Measurements from ENCODE around the gene TOB2.
A peak's percentile ranks its signal among the peaks of the same experiment; 100 is the strongest.
"Not testable (repeated sequence)": the region's sequence is repeated elsewhere in the genome, so short reads cannot be mapped to it uniquely, and the experiment has no call there.

TOB2 gene

DNA sequence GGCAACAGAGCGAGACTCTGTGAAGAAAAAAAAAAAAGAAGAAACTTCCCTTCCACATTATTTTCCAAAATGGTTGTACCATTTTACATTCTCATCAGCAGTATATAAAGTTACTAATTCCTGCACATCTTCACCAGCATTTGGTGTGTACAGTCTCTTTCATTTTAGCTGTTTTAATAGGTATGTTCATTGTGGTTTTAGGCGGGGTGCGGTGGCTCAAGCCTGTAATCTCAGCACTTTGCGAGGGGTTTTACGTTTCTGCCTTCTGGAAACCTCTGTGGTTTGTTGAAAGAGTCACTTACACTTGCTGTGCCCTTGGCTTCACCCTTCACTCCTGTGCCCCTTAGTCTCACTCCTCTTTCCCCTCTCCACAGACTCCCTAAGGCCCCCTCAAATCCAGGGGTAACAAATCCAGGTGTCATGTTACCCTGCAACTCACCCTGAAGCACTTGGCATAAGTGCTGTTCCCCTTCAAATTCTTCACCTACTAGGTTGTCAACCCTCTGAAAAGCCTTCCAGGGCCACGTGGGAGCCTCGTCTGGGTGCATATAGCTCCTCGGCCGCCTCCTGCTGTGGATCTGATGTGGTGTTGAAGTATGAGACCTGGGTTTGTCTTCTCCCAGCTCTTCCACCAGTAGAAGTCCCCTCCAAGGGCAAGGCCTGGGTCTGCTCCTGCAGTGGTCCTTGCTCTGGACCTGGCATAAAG, 20.8 kb downstream of the TOB2 start:
- DNase-seq = no peak

DNA sequence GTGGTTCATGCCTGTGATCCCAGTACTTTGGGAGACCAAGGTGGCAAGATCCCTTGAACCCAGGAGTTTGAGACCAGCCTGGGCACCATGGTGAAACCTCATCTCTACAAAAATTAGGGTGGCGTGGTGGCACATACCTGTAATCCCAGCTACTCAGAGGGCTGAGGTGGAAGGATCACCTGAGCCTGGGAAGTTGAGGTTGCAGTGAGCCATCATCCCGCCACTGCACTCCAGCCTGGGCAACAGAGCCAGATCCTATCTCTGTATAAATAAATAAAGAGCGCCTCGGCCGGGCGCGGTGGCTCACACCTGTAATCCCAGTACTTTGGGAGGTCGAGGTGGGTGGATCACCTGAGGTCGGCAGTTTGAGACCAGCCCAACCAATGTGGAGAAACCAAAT, 27.9 kb downstream of the TOB2 start:
- DNase-seq = no peak

DNA sequence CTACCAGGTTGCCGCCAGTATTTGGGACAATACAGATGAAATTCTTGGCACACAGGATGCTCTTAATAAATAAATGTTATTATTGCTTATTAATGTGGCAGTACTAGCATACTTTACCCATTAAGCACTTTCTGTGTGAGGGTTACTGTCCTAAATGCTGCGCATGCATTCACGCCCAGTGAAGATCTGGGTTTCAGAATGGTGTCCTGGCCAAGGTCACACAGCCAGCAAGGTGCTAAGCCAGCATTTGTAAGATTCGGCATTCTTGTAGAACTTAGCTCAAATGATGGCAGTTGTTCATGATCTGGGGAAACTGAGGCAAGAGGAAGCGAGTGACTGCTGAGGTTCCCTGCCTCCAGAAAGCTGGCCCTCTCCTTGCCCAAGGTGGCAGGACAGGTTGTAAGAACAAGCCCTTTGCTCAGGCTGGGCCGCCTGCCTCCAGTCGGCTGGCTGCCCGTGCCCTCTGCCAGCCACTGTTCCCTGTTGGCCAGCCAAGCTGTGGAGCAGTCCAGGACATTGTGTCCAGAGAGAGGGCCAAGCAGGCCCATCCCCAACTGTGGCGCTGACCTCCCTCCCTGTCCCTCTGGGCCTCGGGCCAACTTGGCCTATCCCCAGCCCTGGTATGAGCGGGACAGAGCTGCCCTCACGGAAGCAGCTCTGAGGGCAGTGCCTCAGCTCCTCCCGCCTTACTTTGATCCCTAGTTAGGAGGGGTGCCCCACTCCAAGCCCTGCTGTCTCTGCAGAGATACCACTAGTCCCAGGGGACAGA, 28.8 kb downstream of the TOB2 start:
- peak; percentile 99 for DNase-seq

DNA sequence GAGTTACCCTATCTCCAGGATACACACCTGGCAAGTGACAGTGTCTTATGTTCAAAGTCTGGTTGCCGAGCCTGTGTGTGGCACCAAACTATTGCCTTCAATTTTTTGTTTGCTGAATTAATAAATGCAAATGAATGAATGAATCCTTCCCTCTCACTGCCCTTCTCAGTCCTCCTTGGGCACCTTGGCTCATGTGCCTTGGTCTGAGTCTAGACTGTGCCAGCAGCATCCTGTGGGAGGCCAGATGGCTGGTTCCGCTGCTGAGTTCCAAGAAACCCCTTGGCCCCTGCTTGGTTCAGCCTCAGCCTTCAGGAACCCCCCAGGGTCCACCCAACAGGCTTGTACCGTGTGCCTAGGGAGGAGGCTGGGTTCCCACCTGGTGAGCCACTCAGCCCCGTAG, 31.0 kb downstream of the TOB2 start:
- DNase-seq = no peak

DNA sequence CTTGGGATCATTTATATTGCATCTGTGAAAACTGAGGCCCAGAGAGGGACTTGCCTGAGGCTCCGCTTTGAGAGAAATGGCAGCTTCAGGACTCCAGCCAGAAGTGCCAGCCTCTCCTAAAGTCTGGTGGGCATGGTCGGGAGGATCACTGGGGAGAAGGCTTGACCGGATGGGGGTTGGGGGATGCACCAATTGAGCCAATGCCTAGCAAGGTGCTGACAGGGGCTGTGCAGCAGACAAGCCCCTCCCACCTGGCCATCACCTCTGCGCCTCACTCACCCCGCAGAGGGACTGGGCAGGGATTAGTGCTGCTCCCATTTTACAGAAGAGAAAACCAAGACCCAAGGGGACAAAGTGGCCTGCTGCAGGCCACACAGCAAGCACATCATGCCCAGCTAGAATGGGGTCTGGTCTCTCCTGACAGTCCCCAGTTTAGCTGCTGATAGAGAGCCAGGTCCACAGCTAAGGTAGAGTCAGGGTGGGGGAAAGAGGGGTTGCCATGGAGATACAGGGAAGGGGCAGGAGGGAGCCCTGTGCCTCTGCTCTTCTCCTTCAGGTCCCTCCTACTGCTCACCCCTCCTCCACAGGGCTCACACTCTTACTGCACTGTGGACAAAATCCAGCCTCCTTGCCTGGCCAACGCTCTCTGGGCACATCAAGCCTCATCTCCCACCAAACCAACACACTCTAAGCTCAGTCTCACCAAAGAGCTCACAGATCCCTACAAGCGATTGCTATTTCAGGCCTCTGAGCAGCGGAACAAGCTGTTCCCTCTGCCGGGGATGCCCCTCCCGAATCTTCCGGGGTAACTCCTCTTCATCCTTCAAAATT, 35.4 kb downstream of the TOB2 start:
- DNase-seq = peak; percentile 56

DNA sequence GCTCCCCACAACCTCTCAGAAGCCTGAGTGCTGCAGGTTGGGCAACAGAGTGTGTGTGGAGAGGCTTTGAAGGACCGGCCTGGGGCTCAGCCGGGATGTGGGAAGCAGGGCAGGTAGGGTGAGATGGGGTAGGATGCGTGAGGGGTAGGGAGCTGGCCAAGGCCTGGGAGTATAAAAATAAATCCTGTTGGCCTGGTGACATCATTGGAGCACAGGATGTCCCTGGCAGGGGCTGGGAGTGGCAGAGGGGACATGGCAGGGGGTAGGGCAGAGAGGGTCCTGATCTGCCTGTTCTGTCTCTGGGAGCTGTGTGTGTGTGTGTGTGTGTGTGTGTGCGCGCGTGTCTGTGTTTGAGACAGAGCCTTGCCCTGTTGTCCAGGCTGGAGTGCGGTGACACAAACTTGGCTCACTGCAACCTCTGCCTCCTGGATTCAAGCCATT, 36.3 kb downstream of the TOB2 start:
- peak; percentile 19 for DNase-seq

DNA sequence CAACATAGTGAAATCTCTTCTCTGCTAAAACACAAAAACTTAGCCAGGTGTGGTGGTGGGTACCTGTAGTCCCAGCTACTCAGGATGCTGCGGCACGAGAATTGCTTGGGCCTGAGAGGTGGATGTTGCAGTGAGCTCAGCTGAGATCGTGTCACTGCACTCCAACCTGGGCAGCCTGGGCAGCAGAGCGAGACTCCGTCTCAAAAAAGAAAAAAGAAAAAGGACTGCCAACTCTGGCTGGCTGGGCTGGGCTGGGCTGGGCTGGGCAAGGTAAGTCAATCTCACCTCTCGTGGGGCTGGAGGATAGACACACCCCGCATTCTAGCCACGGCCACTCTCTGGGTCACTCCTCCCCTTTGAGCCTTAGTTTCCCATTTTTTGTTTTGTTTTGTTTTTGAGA, 37.9 kb downstream of the TOB2 start:
- no peak for DNase-seq

DNA sequence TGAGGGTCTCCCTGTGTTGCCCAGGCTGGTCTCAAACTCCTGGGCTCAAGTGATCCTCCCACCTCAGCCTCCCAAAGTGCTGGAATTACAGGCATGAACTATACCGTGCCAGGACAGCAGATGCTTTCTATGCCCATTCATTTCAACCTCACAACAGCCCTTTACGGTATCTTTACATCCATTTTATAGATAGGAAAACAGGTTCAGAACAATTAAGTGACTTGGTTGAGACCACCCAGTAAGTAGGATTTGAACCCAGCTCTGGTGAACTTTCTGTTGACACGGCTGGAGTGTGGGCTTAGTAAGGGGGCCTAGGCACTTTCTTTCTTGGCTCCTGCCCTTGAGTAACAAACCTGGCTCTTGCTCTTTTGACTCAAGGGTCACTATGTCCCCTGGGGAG, 39.2 kb downstream of the TOB2 start:
- DNase-seq = no peak

DNA sequence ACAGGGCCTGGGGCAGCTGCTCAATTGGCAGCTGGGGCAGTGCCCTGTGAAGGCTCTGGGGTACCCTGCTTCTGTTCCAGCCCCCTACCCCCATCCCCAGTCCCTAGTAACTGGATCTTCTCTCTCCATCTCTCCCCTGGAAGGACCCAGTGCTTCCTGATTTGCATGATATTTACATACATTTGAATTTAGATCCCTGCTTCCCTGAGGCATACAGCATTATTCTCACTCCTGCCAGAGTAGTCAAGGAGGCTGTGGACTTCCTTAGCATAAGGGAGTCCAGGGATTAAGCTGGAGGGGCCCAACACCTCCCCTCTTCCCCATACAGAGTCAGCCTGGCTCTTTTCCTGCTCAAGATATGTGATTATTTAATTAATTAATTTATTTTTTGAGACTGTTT, 40.2 kb downstream of the TOB2 start:
- DNase-seq = no peak

DNA sequence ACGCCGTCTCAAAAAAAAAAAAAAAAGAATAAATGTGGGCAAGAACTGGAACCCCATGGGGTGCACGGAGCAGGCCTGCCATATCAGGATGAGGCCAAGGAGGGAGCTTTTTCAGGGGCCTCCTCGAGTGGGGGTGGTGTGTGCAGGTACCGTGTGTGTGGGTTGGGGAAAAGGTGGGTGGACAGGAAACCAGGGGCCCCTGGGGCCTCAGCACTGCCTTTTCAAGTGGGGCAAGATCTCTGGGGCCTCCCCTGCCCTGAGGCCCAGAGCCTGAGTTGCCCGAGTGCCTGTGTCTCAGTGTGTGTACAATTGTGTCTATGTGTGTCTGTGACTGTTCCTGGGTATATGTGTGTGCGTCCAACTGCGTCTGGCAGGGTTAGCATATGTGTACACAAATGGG, 41.0 kb downstream of the TOB2 start:
- no peak for DNase-seq

DNA sequence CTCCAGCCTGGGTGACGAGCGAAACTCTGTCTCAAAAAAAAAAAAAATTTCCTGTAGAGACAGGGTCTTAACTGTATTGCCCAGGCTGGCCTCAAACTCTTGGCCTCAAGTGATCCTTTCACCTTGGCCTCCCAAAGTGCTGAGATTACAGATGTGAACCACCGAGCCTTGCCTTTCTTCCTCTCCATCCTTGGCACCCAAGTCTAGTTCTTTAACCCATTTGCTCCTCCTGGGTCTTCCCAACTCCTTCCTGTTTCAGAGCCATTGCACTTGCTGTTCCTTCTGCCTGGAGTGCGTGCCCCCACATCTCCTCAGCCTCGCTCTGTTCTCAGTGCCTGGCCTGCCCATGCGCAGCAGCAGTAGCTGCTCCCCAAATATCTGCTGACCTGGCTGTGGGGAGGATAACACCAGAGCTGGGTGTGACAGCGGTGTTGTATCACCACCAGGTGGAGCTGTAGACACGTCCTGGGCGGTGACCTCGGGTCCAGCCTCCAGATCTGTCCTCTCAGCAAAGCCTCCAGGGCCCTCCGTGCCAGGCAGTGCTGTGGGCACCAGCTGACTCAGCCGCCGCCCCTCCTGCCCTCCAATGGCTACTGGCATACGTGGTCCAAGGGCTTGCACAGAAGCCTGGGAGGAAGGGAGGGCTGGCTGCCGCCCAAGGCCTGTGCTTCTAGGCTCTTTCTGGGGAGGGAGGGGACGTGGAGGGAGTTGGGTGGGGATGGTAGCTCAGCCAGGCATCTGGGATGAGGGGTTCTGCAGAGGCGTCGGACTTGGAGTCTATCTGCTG, 42.9 kb downstream of the TOB2 start:
- peak; percentile 98 for DNase-seq

DNA sequence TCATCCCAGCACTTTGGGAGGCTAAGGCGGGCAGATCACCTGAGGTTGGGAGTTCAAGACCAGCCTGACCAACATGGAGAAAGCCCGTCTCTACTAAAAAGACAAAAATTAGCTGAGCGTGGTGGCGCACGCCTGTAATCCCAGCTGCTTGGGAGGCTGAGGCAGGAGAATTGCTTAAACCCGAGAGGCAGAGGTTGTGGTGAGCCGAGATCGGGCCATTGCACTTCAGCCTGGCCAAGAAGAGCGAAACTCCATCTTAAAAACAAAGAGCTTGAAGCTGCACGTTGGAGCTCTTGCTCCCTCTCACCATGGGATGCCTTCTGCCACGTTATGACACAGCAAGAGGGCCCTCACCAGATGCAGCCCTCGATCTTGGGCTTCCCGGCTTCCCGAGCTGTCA, 43.8 kb downstream of the TOB2 start:
- DNase-seq = not testable (repeated sequence)

DNA sequence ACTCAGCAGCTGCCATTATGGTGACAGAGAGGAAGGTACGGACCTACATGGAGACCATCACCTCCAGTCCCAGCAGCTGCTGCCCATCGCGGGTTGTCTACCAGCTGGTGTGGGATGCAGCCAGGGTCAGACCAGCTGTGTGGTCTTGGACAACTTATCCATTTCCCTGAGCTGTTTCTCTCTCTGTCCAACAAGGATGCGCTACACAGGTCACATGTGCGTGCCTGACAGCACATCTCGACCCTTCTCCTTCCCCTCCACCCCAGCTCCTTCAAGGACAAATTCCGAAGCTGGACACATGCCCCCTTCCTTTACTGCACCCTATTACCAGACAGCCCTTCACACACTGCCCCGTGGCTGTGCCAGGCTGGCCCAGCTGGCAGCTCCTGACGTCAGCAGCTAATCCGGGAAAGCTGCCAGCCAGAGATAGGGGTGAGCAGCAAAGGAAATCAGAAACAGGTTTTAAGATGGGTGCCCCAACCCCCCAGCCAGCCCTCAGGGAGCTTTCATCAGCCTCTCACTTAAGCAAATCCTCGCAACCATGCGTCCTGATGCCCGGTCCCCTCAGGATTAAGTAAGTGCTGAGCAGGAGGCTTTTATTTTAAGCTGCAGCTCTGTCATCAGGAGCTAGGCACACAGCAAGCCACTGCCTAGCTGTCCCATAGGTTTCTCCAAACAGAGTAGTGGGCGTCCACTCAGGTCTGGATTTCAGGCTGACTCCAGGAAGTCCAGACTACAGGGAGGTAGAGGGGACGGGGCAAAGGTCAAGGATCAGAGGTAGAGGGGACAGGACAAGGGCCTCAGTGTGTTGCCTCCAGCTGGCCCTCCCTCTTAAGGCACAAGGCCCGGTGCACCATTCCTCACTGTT, 44.6 kb downstream of the TOB2 start:
- DNase-seq = peak; percentile 93

DNA sequence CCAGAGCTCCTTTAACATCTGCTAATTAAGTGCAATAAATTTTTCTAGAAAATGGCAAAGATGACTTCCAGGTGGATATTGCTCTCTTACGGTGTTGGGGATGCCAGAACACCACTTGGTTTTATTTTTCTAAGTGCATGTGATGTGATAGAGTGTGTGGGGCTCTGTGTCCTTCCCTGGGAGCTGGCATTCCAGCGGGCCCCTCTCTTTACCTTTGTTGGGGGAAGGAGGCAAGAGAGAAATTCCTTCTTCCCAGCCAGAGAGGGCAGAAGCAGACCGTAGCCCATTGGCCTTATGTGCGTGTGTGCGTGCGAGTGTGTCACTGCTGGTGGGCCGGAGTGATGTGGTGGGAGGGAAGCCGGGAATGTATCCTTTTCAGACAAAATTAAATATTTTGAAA, 47.7 kb downstream of the TOB2 start:
- no peak for DNase-seq

DNA sequence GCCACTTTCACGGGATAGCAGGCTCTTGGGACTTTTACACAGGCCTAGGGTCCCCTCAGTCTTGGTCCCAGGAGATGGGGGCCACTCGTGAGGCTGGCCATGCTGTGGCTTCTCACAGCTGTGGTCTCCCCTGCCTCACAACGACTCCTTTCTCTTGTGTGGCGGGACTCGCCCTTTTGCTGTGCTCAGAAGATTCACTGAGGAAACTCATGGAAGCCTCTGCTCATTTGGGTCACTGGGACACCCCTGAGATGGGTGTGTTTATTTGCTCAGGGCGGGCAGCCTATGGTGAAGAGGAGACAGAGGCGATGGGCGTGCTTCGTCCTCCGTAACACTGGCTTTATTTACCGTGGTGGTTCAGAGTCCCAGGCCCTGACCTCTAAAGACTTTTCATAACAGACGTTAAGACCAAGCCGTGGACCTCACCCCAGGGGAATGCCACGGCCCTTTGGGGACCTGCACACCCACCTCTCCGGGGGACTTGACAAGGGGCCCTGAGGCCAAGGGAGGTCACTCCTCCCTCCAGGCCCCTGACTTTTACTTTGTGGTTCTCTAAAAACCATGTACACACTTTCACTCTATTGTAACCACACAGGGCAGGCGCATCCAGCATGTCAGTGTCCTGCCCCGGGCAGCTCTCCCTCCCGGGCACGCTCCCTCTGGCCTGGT, 49.3 kb downstream of the TOB2 start:
- DNase-seq = no peak

DNA sequence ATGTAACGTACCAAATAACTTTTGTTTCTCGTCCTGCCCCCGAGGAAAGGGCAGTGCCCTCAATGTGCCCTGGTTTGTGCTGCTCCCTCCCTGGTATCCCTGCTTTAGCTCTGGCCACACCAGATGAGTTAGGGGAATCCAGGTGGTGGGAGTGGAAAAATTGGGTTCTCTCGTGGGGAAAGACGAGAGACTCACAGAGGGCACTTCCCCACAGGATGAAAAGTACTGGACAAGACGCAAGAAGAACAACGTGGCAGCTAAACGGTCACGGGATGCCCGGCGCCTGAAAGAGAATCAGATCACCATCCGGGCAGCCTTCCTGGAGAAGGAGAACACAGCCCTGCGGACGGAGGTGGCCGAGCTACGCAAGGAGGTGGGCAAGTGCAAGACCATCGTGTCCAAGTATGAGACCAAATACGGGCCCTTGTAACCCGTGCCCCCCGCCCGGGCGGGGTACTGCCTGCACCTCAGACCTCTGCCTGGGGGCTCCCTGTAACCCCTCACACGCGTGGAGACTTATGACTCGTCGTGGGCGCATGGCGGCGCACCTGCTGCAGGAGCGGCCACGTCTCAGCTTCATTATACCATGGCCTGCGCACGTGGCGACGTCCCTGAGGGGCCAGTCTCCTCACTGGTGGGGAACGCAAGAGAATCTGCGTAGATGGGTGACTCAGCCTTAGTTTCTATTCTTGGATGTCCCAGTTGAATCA, 50.9 kb downstream of the TOB2 start:
- no peak for DNase-seq

DNA sequence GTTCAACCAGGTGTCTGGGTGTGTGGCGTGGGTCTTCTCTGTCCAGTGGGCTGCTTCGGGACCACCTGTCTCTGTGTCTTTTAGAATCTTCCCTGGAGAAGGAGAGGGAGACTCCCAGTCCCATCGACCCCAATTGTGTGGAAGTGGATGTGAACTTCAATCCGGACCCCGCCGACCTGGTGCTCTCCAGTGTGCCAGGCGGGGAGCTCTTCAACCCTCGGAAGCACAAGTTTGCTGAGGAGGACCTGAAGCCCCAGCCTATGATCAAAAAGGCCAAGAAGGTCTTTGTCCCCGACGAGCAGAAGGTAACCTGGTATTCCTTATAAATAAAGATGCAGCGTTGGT, 52.6 kb downstream of the TOB2 start:
- no peak for DNase-seq

DNA sequence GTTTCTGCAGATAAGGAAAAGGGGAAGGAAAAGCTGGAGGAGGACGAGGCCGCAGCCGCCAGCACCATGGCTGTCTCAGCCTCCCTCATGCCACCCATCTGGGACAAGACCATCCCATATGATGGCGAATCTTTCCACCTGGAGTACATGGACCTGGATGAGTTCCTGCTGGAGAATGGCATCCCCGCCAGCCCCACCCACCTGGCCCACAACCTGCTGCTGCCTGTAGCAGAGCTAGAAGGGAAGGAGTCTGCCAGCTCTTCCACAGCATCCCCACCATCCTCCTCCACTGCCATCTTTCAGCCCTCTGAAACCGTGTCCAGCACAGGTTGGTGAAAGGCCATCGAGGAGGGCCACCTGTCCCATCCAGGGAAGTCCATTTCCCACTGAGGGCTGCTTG, 59.3 kb downstream of the TOB2 start:
- no peak for DNase-seq

DNA sequence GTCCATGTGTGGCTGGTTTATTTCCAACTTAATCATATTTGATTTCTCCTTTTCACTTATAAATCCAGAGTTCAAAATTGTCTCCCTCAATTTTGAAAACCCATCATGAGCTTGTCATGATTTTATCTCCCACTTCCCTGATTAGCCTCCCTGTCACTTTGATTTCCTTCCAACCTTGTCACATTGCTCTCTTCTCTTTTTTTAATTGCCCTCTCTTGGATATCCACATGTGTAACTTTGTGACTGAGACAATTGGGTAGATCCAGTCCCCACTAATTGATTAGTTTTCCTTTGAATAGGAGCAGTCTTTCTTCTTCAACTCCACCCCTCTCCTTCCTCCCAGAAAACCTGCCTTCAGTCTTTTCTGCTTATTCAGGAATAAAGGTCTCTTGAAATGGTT, 62.5 kb downstream of the TOB2 start:
- no peak for DNase-seq

All from midbrain (tissue), 1 donor.